Panc1 (cell line): ENCODE measurements around the gene KCNQ1.

Experiments
- CTCF ChIP-seq: fragments of 450-650 bp; IDR thresholded peaks from 2 replicates; pipeline ENCODE4 v1.5.1; 2017; ENCODE audit warnings: mild to moderate bottlenecking
- POLR2AphosphoS5 ChIP-seq: IDR thresholded peaks from 2 replicates; pipeline ENCODE4 v1.6.1; 2012; ENCODE audit warnings: mild to moderate bottlenecking, low read depth, low read length, moderate library complexity
- REST ChIP-seq, 2 experiments: IDR thresholded peaks; 2 replicates each; pipeline ENCODE4 v1.6.1; 2011 to 2012; ENCODE audit warnings: low read depth in 2 of 2, control low read depth in 1 of 2, low read length in 1 of 2, mild to moderate bottlenecking in 1 of 2, moderate library complexity in 1 of 2; ENCODE audit not compliant: insufficient read depth in 1 of 2
- SIN3A ChIP-seq: IDR thresholded peaks from 2 replicates; pipeline ENCODE4 v1.6.1; 2012; ENCODE audit warnings: low read depth, mild to moderate bottlenecking, low read length, moderate library complexity, borderline replicate concordance; ENCODE audit not compliant: insufficient read depth
- TCF7L2 ChIP-seq: IDR thresholded peaks from 2 replicates; pipeline ENCODE4 v1.6.1; 2011; ENCODE audit warnings: mild to moderate bottlenecking, low read depth, low read length, inconsistent platforms

GRCh38 chr11:2762031-2762380 lies 317.2 kb downstream of the KCNQ1 start:
- TF ChIP-seq CTCF: no peak
- TF ChIP-seq REST (IDR thresholded peaks at IDR 0.05; ENCODE audit: insufficient read depth in 1 of 2, low read depth in 2 of 2, low read length in 1 of 2): no peak
- TF ChIP-seq POLR2AphosphoS5: no peak
- no peak for TF ChIP-seq SIN3A
- no peak for TF ChIP-seq TCF7L2
